HG03442 (cell line): Measurements from ENCODE around the gene RNU7-1.

Experiments used
- ATAC-seq: cut with Tn5 transposase; IDR thresholded peaks from one replicate; pipeline ENCODE4 v1.9.1; 2021; ENCODE audit warnings: mild to moderate bottlenecking, moderate library complexity; ENCODE audit not compliant: unreplicated experiment

Gene RNU7-1

DNA sequence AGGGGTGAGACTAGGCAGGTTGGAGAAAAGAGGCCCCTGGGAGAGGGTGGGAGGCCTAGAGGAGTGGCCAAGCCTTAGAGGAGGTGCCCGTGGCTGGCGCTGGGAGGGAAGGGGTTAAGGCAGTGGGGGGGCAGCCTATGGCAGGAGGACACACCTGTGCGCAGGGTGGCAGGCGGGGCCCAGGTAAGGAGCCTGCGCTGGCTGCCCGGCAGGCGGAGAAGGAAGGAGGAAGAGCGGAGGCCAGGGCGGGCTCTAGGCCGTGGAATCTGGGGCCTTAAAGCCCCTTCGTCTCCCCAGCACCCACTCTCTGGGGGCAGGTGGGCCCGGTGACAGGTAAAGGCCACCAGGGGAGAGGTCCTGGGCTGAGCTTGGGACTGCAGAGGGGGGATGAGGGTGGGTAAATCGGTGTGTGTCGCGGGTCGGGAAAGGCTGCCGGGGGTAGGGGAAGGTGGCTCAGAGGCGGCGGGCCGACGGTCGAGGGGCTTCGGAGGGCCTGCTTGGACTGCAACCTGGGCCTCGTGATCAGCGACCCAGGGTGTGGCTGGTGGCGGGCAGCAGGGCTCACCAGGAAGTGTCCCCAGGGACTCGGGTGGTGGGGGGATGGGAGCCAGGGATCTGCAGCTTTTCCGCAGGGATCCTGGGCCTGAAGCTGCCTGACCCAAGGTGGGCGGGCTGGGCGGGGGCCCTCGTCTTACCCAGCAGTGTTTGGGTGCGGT is 19.6 kb downstream of the RNU7-1 start:
- ATAC-seq = no peak

- no peak for ATAC-seq
Observed at GRCh38 chr12:6963791-6964413, 20.3 kb downstream of the RNU7-1 start.

DNA sequence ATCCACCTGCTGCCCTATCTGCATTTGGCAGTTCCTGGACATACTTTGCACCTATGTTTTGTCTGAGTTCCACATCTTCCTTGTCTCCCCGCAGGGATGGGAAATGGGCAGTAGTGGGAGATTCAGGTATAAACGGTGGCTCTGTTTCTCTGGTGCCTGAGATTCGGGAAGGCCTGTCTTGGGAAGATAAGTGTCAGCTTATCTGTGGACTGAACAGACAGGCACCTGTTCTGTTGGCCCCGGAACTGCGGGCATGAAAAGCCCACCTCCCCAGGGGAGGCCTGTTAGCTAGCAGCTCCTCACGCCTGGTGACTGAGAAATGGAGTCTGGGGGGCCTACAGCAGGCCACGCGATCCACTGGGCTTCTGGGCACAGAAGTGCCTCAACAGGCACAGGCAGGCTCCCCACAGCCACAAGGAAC is 21.0 kb downstream of the RNU7-1 start:
- ATAC-seq = no peak

GRCh38 chr12:6965026-6965661 is 21.5 kb downstream of the RNU7-1 start:
- ATAC-seq = peak; percentile 32

GRCh38 chr12:6965714-6966113 is 22.1 kb downstream of the RNU7-1 start:
- ATAC-seq = no peak

DNA sequence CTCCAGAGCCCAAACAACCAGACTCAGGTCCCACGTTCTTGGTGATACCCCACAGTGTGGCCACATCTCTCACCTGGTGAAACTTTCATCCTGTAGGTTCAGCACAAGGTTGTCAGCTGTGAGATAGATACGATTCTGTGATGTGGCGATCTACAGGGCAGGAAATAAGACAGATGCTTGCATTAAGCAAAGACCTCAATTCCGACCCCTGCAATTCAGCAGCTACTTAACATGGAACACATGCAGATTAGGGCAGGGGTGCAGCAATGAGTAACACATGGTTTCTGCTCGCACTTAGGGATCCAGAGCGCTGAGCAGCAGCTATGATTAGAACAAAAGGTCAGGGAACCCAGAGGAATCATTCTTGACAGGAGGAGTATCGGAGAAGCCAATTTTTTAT is 22.7 kb downstream of the RNU7-1 start:
- ATAC-seq = no peak

- no peak for ATAC-seq
Observed at GRCh38 chr12:6967651-6968100, 24.1 kb downstream of the RNU7-1 start.

DNA sequence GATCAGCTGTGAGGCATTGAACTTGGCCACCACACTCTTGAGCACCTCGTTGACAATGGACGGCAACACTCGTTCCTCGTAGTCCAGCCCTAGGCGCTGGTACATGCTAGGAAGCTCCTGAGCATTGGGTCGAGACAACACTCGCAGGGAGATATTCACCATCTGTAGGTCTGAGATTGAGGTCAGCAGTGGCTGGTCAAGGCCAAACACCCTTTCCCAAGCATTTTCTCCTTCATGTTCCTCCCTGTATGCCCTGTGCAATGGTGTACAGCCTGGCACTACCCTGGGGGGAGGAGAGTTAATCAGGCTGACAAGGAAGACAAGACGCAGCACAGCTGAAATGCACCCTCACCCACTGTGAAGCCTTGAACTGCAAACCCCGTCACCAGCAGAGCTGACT is 24.8 kb downstream of the RNU7-1 start:
- no peak for ATAC-seq

- no peak for ATAC-seq
Observed at GRCh38 chr12:6970096-6970527, 26.5 kb downstream of the RNU7-1 start.

DNA sequence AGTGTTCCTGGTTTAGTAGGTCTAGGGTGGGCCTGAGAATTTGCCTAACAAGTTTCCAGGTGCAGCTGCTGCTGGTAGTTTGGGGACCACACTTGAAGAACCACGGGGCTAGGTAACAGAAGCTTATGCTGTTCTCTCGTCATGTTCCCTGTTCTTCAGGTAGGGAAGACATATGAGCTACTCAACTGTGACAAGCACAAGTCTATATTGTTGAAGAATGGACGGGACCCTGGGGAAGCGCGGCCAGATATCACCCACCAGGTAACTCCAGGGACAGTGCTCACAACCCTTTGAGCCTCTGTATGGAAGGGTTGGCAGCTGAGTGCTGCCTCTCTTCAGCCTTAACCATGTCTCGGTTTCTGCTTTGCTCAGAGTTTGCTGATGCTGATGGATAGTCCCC is 30.6 kb downstream of the RNU7-1 start:
- ATAC-seq = no peak

DNA sequence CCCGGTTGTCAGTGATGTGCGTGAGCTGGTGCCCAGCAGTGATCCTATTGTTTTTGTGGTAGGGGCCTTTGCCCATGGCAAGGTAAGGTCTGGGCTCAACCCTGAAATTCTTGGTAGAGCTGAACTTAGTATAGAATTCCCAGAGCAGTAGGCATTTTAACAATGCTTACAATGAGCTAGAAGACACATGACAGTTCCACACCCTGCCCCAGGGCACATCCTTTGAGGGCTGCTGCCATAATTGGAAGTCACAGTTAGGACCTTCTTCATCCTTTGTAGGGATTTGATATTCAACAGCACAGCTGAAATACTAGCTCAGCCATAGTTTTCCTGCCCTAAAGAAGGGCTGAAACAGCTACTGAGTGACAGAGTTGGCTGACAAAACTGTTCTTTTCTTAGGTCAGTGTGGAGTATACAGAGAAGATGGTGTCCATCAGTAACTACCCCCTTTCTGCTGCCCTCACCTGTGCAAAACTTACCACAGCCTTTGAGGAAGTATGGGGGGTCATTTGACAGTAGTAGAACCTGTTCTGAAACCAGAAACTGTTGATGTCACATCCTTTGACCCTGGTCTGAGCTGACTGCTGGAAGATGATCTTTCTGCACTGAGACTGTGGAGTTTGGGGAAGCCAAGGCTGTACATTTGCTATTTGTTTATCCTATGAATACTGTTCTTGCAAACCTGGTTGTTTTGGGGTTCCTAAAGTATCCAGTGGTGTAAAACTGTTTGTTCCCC is 31.8 kb downstream of the RNU7-1 start:
- no peak for ATAC-seq

DNA sequence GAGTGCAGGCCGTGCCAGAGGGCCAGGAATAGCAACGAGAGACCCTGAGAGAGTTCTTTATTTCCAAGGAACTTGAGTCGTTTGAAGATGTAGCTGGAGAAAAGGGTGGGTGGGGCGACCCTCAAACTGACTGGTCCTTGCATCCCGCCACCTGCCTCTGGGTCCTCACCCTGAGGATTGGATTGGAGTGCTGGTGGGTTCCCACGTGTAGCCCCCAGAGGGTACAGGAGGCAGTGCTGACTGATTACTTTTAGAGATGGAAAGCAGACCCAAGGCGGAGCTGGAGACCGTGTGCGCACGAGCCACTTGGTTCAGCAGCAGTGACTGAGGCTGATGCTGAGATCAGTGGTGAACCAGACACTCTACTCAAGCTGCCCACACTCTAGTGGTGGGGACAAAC is 34.0 kb downstream of the RNU7-1 start:
- ATAC-seq = no peak

- ATAC-seq = no peak
Observed at GRCh38 chr12:6978188-6978587, 34.6 kb downstream of the RNU7-1 start.

DNA sequence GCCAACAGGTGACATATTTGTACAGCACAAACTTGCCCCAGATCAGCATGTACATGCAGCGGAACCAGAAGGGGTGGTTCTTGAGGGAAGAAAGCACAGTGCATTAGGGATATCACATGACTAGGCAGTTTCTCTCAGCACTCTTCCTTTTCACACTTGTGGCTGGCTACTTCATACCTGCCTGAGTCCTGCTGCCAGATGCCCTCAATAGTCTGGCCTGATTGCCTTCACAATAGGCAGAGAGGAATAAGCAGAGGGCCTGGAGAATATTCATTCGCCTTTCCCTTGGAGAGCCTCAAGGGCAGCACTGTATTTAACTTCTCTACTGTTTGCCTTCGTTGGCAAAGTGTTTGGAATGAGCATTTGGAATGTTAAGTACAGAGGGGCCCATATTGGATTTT is 35.0 kb downstream of the RNU7-1 start:
- ATAC-seq = no peak

DNA sequence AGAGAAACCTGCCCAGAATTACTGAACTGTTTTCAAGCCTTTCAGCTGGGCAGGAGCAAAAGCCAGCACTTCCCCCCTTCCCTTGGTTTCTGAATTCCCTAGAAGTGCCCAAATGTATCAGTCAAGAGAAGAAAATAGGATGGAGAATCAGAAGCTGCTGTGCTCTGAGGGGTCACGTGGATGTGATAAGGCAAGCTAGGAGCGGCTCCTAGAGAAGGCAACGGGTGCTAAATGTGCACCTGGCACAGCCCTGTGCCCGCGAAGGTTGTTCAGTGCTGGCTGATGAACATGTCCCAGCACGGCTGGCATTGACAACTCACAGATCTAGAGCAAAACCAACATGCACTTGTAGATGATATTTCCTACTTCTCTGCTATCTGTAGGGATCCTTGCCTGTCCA is 35.4 kb downstream of the RNU7-1 start:
- no peak for ATAC-seq

DNA sequence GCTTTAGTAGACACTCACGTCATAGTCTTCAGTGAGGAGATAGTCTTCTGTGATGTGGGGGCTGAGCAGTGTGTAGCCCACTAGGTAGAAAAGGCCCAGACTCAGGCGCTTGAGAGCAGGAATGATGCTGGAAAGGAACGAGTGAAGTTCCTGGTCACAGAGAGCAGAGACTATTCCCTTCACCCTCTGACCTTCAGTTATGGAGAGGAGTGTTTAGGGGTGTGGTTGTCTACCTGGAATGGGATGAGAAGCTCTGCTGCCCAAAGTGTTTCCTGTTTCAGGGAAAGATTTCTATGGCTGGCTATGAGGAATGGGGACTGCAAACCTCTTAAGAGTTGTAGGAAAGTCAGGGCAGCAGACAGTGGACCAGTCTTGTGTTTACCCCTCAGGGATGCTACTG is 35.8 kb downstream of the RNU7-1 start:
- no peak for ATAC-seq

DNA sequence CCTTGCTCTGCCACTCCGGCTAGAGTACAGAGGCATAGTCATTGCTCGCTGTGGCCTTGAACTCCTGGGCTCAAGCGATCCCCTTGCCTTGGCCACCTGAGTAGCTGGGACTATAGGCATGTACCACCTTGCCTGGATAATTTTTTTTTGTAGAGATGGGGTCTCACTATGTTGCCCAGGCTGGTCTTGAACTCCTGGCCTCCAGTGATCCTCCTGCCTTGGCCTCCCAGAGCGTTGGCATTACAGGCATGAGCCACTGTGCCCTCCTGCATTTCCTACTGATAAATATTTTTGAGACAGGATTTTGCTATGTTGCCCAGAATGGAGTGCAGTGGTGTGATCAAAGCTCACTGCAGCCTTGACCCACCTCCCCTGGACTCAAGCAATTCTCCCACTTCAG is 36.5 kb downstream of the RNU7-1 start:
- ATAC-seq = no peak

DNA sequence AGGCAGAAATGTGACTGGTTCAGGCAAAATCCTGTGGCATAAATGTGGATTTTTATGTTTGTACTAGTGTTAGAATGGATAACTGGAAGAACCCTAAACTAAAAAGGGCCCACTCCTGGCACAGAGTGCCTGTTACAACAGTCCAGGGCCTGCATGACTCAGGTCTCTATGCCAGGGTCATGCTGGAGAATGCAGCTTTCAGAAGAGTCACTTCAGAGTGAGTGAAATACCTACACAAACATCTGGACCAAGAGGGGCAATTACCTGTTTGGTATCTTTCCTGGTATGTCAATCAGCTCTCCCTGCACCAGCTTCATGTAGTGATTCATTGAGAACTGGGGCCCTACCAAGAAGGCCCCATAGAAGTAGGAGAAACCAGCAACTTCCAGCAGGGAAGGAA is 37.1 kb downstream of the RNU7-1 start:
- no peak for ATAC-seq

DNA sequence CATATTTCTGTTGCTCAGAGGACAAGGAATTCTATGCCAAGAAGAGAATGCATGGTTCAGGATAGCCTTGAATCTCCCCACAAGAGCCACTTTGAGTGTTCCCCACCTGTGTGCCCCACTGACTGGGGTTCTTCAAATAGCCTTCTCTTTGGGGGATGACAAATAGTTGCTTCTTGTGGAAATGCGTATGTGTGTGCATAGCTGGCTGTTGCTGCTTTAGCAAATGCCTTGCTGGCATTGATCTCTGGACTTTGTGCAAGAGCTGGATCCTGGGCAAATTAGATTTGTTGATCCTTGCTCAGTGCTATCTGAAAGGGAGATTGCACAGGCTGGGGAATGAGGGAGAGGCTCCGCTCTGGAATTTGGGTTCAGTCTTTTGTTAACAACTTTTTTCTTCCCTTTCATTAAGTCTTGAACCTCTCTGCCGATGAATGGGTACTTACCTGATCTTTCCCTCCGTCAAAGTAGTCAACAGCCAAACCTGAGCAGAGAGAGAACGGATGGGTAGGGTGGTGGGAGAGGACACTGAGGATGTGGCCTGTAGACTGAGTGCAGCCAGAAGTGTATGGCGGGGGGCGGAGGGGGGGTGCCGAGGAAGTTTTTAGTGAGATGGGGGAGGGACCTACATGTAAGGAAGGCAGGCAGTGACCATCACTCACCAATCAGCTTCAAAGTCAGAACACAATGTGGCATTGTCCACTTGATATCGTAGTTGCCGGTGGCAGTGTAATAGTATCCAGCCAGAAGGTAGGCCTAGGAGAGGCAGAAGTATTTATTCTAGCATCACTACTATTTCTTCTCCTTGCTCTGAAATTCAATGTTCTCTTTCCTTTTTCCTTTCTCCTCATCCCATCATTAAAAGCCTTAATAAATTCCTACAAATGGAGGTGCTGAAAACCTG is 37.8 kb downstream of the RNU7-1 start:
- ATAC-seq = no peak

GRCh38 chr12:6982532-6982931 is 38.9 kb downstream of the RNU7-1 start:
- no peak for ATAC-seq
